ENCODE measurements around the gene ATP5PF.

ATP5PF gene

DNA sequence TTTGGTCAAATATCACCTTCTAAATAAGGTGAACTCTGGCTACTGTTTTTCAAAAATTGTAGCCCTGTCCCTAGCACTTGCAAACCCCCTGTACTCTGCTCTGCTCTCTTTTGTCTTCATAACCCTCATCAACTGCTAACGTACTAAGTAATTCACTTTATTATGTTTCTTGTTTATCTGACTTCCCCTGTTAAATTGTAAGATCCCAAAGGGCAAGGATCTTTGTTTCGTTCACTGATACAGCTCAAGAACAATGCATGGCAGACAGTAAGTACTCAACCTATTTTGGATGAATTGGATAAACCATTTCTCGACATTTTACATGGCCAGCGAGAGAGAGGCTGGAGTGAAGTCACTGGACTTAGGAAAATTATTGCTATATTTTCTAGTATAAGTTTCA lies 46.9 kb downstream of the ATP5PF start:
- FAIRE-seq, result no peak
- TF ChIP-seq POLR2A (IDR thresholded peaks at IDR 0.05; ENCODE audit: low read depth, low read length), result no peak
- TF ChIP-seq POLR2AphosphoS5 (IDR thresholded peaks at IDR 0.05; ENCODE audit: low read depth, low read length), result no peak
- TF ChIP-seq TAF1 (IDR thresholded peaks at IDR 0.05; ENCODE audit: borderline replicate concordance, low read depth, low read length), result no peak

DNA sequence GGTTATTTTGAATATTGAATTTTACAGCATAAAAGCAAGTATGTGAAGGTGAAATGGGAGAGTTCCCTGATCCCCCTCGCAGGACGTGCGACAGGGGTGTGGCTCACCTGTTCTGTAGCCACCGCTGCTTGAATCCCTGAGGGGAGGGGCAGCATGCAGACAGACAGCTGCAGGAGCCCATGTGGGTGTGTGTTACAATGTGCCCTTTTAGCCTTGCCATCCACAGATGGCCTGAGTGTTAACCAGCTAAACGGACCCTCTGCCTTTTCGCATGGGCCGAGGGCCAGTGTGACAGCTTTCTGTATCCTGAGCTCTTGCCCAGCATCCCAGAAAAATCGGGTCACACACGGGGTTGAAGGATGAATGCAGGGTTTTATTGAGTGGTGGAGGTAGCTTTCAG lies 52.3 kb downstream of the ATP5PF start:
- no peak for TF ChIP-seq POLR2AphosphoS5 (IDR thresholded peaks at IDR 0.05; ENCODE audit: low read depth, low read length)
- TF ChIP-seq POLR2A (IDR thresholded peaks at IDR 0.05; ENCODE audit: low read depth, low read length), result no peak
- no peak for TF ChIP-seq TAF1 (IDR thresholded peaks at IDR 0.05; ENCODE audit: borderline replicate concordance, low read depth, low read length)
- FAIRE-seq (peak; percentile 70), DNase-seq (ENCODE audit: insufficient read length) (no peak)

More for the DNA sequence above, 46.9 kb downstream of the ATP5PF start:
- DNase-seq (ENCODE audit: insufficient read length), result no peak

- no peak for TF ChIP-seq POLR2AphosphoS5 (IDR thresholded peaks at IDR 0.05; ENCODE audit: low read depth, low read length)
- no peak for TF ChIP-seq POLR2A (IDR thresholded peaks at IDR 0.05; ENCODE audit: low read depth, low read length)
- FAIRE-seq, result no peak
- no peak for DNase-seq (ENCODE audit: insufficient read length)
These were observed 58.3 kb downstream of the ATP5PF start for GRCh38 chr21:25676451-25676850.
